ENCODE measurements around the gene NEXN. TPM values are rescaled to one million over a fixed set of nuclear protein-coding genes. Genes with fewer than 3 reads are reported as not detected.

Gene NEXN
- total and polyA plus RNA-seq, 12 donors: 6.5 to 50.6 (median 17.1) TPM

GRCh38 chr1:77873461-77873860, 15.0 kb upstream of the NEXN start:
- no peak overlapping the region for H3K4me3 ChIP-seq
- peaks cover 0 to 3% of the 10 kb centered on the region in 2 donors for H3K36me3 ChIP-seq (replicated peaks in 1 of 2)
- TF ChIP-seq POLR2A (IDR thresholded peaks at IDR 0.05): no peak
- TF ChIP-seq CTCF (IDR thresholded peaks at IDR 0.05): no peak
- H3K9me3 ChIP-seq (replicated peaks in 1 of 3): no peaks in the 10 kb centered on the region
- H3K4me1 ChIP-seq (replicated peaks in 1 of 2): no peaks in the 10 kb centered on the region
- 47 to 100% (median 99%) methylated on average over 1 of the region's 1 CpG for WGBS, 4 donors
- DNase-seq: no peak
- H3K27ac ChIP-seq: no peak overlapping the region
- H3K27me3 ChIP-seq: no peaks in the 10 kb centered on the region
- intact Hi-C loops (cut with DNase I): no loop called here

GRCh38 chr1:77874804-77875445, 13.5 kb upstream of the NEXN start:
- H3K4me1 ChIP-seq (replicated peaks in 1 of 2): no peaks in the 10 kb centered on the region
- no peak overlapping the region for H3K4me3 ChIP-seq
- no peak for DNase-seq
- no peaks in the 10 kb centered on the region for H3K36me3 ChIP-seq (replicated peaks in 1 of 2)
- H3K27me3 ChIP-seq: no peaks in the 10 kb centered on the region
- TF ChIP-seq POLR2A (IDR thresholded peaks at IDR 0.05) (no peak), CTCF (IDR thresholded peaks at IDR 0.05) (no peak)
- 96 to 98% (median 97%) methylated on average over 4 of the region's 4 CpGs for WGBS, 4 donors
- no peaks in the 10 kb centered on the region for H3K9me3 ChIP-seq (replicated peaks in 1 of 3)
- intact Hi-C loops (cut with DNase I): no loop called here
- H3K27ac ChIP-seq: no peak overlapping the region

GRCh38 chr1:77876884-77877283, 11.5 kb upstream of the NEXN start:
- WGBS, 4 donors: 85 to 92% (median 90%) methylated on average over 4 of the region's 4 CpGs

GRCh38 chr1:77881061-77881460, 7.4 kb upstream of the NEXN start:
- no peak for DNase-seq
- Histone ChIP-seq H3K4me3 (no peak overlapping the region), H3K27me3 (no peaks in the 10 kb centered on the region), H3K27ac (no peak overlapping the region), H3K36me3 (replicated peaks in 1 of 2) (no peaks in the 10 kb centered on the region), H3K9me3 (replicated peaks in 1 of 3) (no peaks in the 10 kb centered on the region), H3K4me1 (replicated peaks in 1 of 2) (no peaks in the 10 kb centered on the region)
- TF ChIP-seq POLR2A (IDR thresholded peaks at IDR 0.05): no peak
- TF ChIP-seq CTCF (IDR thresholded peaks at IDR 0.05): no peak
- intact Hi-C loops (cut with DNase I): loop anchor here in 1 of 2 donors (10.0 kb wide), 1 partner anchor 56 kb away; no protein-coding TSS in a partner anchor
- WGBS, 4 donors: 93 to 100% (median 99%) methylated on average over 1 of the region's 1 CpG

More at GRCh38 chr1:77876884-77877283, 11.5 kb upstream of the NEXN start:
- Histone ChIP-seq H3K27ac (no peak overlapping the region), H3K36me3 (replicated peaks in 1 of 2) (no peaks in the 10 kb centered on the region), H3K4me3 (no peak overlapping the region), H3K4me1 (replicated peaks in 1 of 2) (no peaks in the 10 kb centered on the region), H3K9me3 (replicated peaks in 1 of 3) (no peaks in the 10 kb centered on the region), H3K27me3 (no peaks in the 10 kb centered on the region)
- TF ChIP-seq POLR2A (IDR thresholded peaks at IDR 0.05): no peak
- TF ChIP-seq CTCF (IDR thresholded peaks at IDR 0.05): no peak
- intact Hi-C loops (cut with DNase I): no loop called here
- DNase-seq: no peak
